HTR-8/SVneo (cell line): ENCODE data around the gene AGAP3.

Experiments used
- DNase-seq: peaks from one replicate; pipeline ENCODE4 v3.0.0; 2011; ENCODE audit warnings: low spot score, mixed read lengths; ENCODE audit not compliant: insufficient read length
- FAIRE-seq: peaks from 2 replicates; lab custom pipeline; 2011; peaks lifted over from hg19 to GRCh38; lab: Jason Lieb, UNC

The AGAP3 gene

GRCh38 chr7:151132461-151133205 is 46.4 kb downstream of the AGAP3 start:
- FAIRE-seq (no peak), DNase-seq (no peak)

GRCh38 chr7:151133266-151133985 is 47.2 kb downstream of the AGAP3 start:
- FAIRE-seq (no peak), DNase-seq (no peak)

GRCh38 chr7:151133986-151134742 is 47.9 kb downstream of the AGAP3 start:
- DNase-seq (no peak), FAIRE-seq (no peak)

GRCh38 chr7:151134743-151135524 is 48.7 kb downstream of the AGAP3 start:
- no peak for FAIRE-seq
- no peak for DNase-seq

- DNase-seq, result no peak
- FAIRE-seq, result no peak
Measured at GRCh38 chr7:151135525-151135845, 49.2 kb downstream of the AGAP3 start.

GRCh38 chr7:151135866-151136843 is 49.9 kb downstream of the AGAP3 start:
- no peak for FAIRE-seq
- no peak for DNase-seq

GRCh38 chr7:151137076-151137675 is 50.9 kb downstream of the AGAP3 start:
- FAIRE-seq, result no peak
- DNase-seq, result no peak

- DNase-seq (no peak), FAIRE-seq (no peak)
Measured at GRCh38 chr7:151137791-151138152, 51.5 kb downstream of the AGAP3 start.

GRCh38 chr7:151138153-151138851 is 52.0 kb downstream of the AGAP3 start:
- FAIRE-seq, result no peak
- no peak for DNase-seq

- FAIRE-seq, result no peak
- DNase-seq, result no peak
Measured at GRCh38 chr7:151139071-151139790, 53.0 kb downstream of the AGAP3 start.

GRCh38 chr7:151139791-151140190 is 53.5 kb downstream of the AGAP3 start:
- FAIRE-seq, result no peak
- DNase-seq, result no peak

- FAIRE-seq (no peak), DNase-seq (no peak)
Measured at GRCh38 chr7:151140826-151141225, 54.6 kb downstream of the AGAP3 start.

- no peak for DNase-seq
- FAIRE-seq, result no peak
Measured at GRCh38 chr7:151141311-151141854, 55.1 kb downstream of the AGAP3 start.

- DNase-seq (no peak), FAIRE-seq (no peak)
Measured at GRCh38 chr7:151141855-151142685, 55.8 kb downstream of the AGAP3 start.

GRCh38 chr7:151142686-151143040 is 56.4 kb downstream of the AGAP3 start:
- FAIRE-seq (no peak), DNase-seq (no peak)

GRCh38 chr7:151143261-151144015 is 57.2 kb downstream of the AGAP3 start:
- FAIRE-seq (no peak), DNase-seq (no peak)
